ENCODE results near the gene ITPR1.

DNA sequence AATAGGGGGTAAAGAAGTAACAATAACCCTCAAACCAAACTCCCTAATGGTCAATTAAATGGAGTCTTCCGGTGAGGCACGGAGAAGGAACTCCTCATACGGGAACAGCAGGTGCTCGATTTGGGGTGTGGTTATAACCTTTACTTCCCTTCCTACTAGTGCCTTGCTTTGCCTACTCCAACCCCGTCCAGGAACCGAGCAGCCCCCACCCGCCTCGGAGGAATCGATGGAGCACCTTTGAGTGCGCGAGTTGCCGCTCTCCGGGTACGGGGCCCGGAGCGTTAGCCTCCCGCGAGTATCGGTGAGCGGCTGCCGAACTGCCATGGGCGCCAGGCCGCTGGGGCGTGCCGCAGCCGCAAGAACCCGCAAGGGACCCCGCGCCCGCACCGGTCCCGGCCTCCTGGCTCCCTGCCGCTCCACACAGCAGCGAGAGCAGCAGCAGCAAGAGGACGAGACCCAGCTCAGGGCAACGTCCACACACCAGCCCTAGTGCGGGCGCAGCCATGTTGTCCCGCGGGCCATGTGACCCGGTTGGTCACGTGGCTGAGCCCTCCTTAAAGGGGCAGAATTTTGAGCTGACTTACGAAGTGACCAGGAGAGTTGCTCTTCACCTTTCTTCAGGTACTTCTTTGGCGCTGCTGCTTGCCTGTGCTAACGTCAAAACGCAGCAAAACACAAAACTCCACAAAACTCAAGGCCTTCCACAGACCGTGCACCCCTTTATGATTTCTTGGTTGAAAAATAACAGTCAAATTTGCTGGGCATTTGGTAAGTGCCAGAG lies 26.2 kb upstream of the ITPR1 start, which contains the start of gene SUMF1:
- TF ChIP-seq CTCF (conservative IDR thresholded peaks at IDR 0.05 in 1 of 2, IDR thresholded peaks at IDR 0.05 in 1 of 2; ENCODE audit: extremely low read depth in 1 of 2, insufficient read depth in 1 of 2, low read depth in 1 of 2, low read length in 2 of 2) (no peak), EZH2 (IDR thresholded peaks at IDR 0.05; ENCODE audit: borderline replicate concordance, low read length) (no peak)
